Measurements from ENCODE around the gene PDE4C. TPM values are rescaled to one million over a fixed set of nuclear protein-coding genes. Genes with fewer than 3 reads are reported as not detected.
A peak's percentile ranks its signal among the peaks of the same experiment; 100 is the strongest.

Gene PDE4C
- total and polyA plus RNA-seq, 9 of the 15 experiments (the other 6 are each of a cell fraction or from before 2014, with no cell fraction given): 0.04 to 0.91 (median 0.20) TPM; not detected in 1

GRCh38 chr19:18194554-18195238, 31.5 kb downstream of the PDE4C start (continued):
- TF ChIP-seq MNT (conservative IDR thresholded peaks at IDR 0.05): peak; percentile 76 to 86
- 0 out of 4 replicates have a peak, but pooled peaks of 1 of the 2 experiments have one; percentile 33 for TF ChIP-seq SRF (CRISPR knock-in tag; IDR thresholded peaks at IDR 0.05)
- no peak for TF ChIP-seq ARID1B (IDR thresholded peaks at IDR 0.05)
- no peak for TF ChIP-seq ZNF444 (CRISPR knock-in tag; IDR thresholded peaks at IDR 0.05)
- no peak for TF ChIP-seq NUFIP1 (IDR thresholded peaks at IDR 0.05; ENCODE audit: partially characterized antibody)
- no peak for TF ChIP-seq POLR2A (conservative IDR thresholded peaks at IDR 0.05)
- TF ChIP-seq HDAC1 (IDR thresholded peaks at IDR 0.05): peak in 1 of 2 experiments; percentile 47; a peak in 2 of 4 replicates
- TF ChIP-seq POLR2G (IDR thresholded peaks at IDR 0.05; ENCODE audit: low read depth, low read length): 0 out of 2 replicates have a peak, but pooled peaks have one; percentile 11

GRCh38 chr19:18194181-18194530, 32.1 kb downstream of the PDE4C start:
- BruUV-seq (replicated peaks): no TSS peak
- Histone ChIP-seq H4K20me1 (replicated peaks; ENCODE audit: control insufficient read depth, insufficient read depth, low read length) (peaks cover 6% of the 10 kb centered on the region; the same call in 1 of the 2 replicates), H3K9me1 (ENCODE audit: control insufficient read depth, insufficient read depth, low read length) (no peaks in the 10 kb centered on the region), H3K27me3 (ENCODE audit: control insufficient read depth in 2 of 2, insufficient read depth in 2 of 2, low read length in 2 of 2) (no peaks in the 10 kb centered on the region), H3K79me2 (ENCODE audit: control insufficient read depth, insufficient read depth, low read length) (peaks cover 18% of the 10 kb centered on the region), H3K4me2 (ENCODE audit: insufficient read depth, low read length) (peak overlapping the region; percentile 94), H3K9ac (ENCODE audit: insufficient read depth in 1 of 2, low read depth in 2 of 2, low read length in 2 of 2) (peak overlapping the region; percentile 69 to 96), H3K36me3 (ENCODE audit: control insufficient read depth, insufficient read depth, low read length) (peaks cover 39% of the 10 kb centered on the region; the same call in 2 of the 3 replicates), H2AFZ (ENCODE audit: low read depth, low read length) (peak overlapping the region; percentile 67; the same call in 1 of the 2 replicates), H3K9me3 (replicated peaks; ENCODE audit: control insufficient read depth, insufficient read depth, low read depth, low read length) (no peaks in the 10 kb centered on the region), H3K27ac (ENCODE audit: extremely low read depth, low read depth, low read length) (peak overlapping the region; percentile 80; the same call in 2 of the 3 replicates), H3K4me1 (replicated peaks in 1 of 2; ENCODE audit: control insufficient read depth in 2 of 2, insufficient read depth in 2 of 2, low read length in 2 of 2) (peaks cover 17 to 43% of the 10 kb centered on the region in 2 experiments; a peak in 4 of 5 replicates), H3K4me3 (peak overlapping the region; percentile 89)
- ATAC-seq (no peak), DNase-seq (ENCODE audit: extremely low read depth in 1 of 4, low spot score in 3 of 4) (no peak), FAIRE-seq (peak; percentile 42)
- POLR2A ChIA-PET: interaction anchor here (0.6 to 2.3 kb wide), 3 partner anchors 11 to 861 kb away, joined by 3 to 11 read pairs (median 5); no protein-coding TSS in a partner anchor
- 6% methylated on average over 12 of the region's 12 CpGs for WGBS (ENCODE audit: insufficient coverage, low coverage, missing lambda C conversion rate)
- CTCF ChIA-PET (ENCODE audit: low intra/inter-chr PET ratio): no interaction called here
- intact Hi-C loops (cut with micrococcal nuclease): no loop called here
- in situ Hi-C loops (cut with MboI): no loop called here
- TF ChIP-seq MAX (CRISPR knock-in tag; IDR thresholded peaks at IDR 0.05) (no peak), SIN3A (IDR thresholded peaks at IDR 0.05; ENCODE audit: borderline replicate concordance in 2 of 2, control insufficient read depth in 1 of 2, low read depth in 2 of 2, low read length in 2 of 2) (peak; percentile 20 to 67; a peak in 2 of 4 replicates), MYBL2 (IDR thresholded peaks at IDR 0.05; ENCODE audit: low read depth) (no peak), MYBL2 (CRISPR knock-in tag; IDR thresholded peaks at IDR 0.05; ENCODE audit: borderline replicate concordance) (no peak), HOXB6 (CRISPR knock-in tag; IDR thresholded peaks at IDR 0.05; ENCODE audit: borderline replicate concordance) (no peak), PRMT5 (CRISPR knock-in tag; IDR thresholded peaks at IDR 0.05) (no peak), ZNF431 (CRISPR knock-in tag; IDR thresholded peaks at IDR 0.05) (peak; percentile 5; the same call in 1 of the 2 replicates), ZNF644 (tag; IDR thresholded peaks at IDR 0.05; ENCODE audit: low read depth) (no peak), CCAR2 (IDR thresholded peaks at IDR 0.05; ENCODE audit: low read depth, low read length) (no peak), E2F6 (IDR thresholded peaks at IDR 0.05; ENCODE audit: borderline replicate concordance in 1 of 2, extremely low read depth in 1 of 2, insufficient read depth in 1 of 2, insufficient read length in 1 of 2, low read depth in 1 of 2, low read length in 1 of 2, poor library complexity in 1 of 2, severe bottlenecking in 1 of 2) (peak in 1 of 2 experiments; percentile 22)
